OCI-LY1 (cell line): ENCODE measurements around the gene DNAH8.
"Not testable (repeated sequence)": the region's sequence is repeated elsewhere in the genome, so short reads cannot be mapped to it uniquely, and the experiment has no call there.

Experiments used
- H2AFZ ChIP-seq: fragments of 200-600 bp; sonication (generic), shearing (Covaris generic); 2 replicates; pipeline ENCODE4 v1.6.0; 2014; ENCODE audit warnings: antibody characterized with exemption, mild to moderate bottlenecking, low read length
- H3F3A ChIP-seq: fragments of 200-600 bp; sonication (generic), shearing (Covaris generic); 2 replicates; pipeline ENCODE4 v1.6.0; 2014; ENCODE audit warnings: mild to moderate bottlenecking, antibody characterized with exemption, low read length, moderate library complexity; ENCODE audit not compliant: insufficient read depth
- H3K27ac ChIP-seq: fragments of 200-600 bp; sonication (generic); 2 replicates; pipeline ENCODE4 v1.5.1; 2014; ENCODE audit warnings: low read length, mixed run types, mild to moderate bottlenecking, low read depth; ENCODE audit not compliant: poor library complexity, severe bottlenecking
- H3K27me3 ChIP-seq: fragments of 200-600 bp; sonication (generic); 2 replicates; pipeline ENCODE4 v1.6.0; 2014; ENCODE audit warnings: antibody characterized with exemption, mild to moderate bottlenecking, low read length, moderate library complexity; ENCODE audit not compliant: insufficient read depth
- H3K36me3 ChIP-seq: fragments of 200-600 bp; sonication (generic); 2 replicates; pipeline ENCODE4 v1.6.1; 2014; ENCODE audit warnings: mild to moderate bottlenecking, antibody characterized with exemption, low read length, moderate library complexity, mixed read lengths; ENCODE audit not compliant: insufficient read depth
- H3K4me1 ChIP-seq: fragments of 200-600 bp; sonication (generic); 2 replicates; pipeline ENCODE4 v1.5.1; 2014; ENCODE audit warnings: mild to moderate bottlenecking, low read length, moderate library complexity; ENCODE audit not compliant: insufficient read depth, severe bottlenecking
- H3K4me2 ChIP-seq: fragments of 200-600 bp; sonication (generic), shearing (Covaris generic); 2 replicates; pipeline ENCODE4 v1.6.1; 2014; ENCODE audit warnings: low read length
- H3K4me3 ChIP-seq: fragments of 200-600 bp; sonication (generic); 2 replicates; pipeline ENCODE4 v1.5.1; 2014; ENCODE audit warnings: low read length, low read depth, mild to moderate bottlenecking, mixed read lengths; ENCODE audit not compliant: poor library complexity, severe bottlenecking
- H3K79me2 ChIP-seq: fragments of 200-600 bp; shearing (Covaris generic); 2 replicates; pipeline ENCODE4 v1.6.1; 2016; ENCODE audit warnings: mixed run types, low read length, mixed read lengths; ENCODE audit not compliant: insufficient read depth
- H3K9ac ChIP-seq: fragments of 200-600 bp; sonication (generic), shearing (Covaris generic); 2 replicates; pipeline ENCODE4 v1.6.1; 2014; ENCODE audit warnings: mild to moderate bottlenecking, low read length, mixed read lengths
- H3K9me2 ChIP-seq: fragments of 200-600 bp; sonication (generic), shearing (Covaris generic); 2 replicates; pipeline ENCODE4 v1.6.1; 2014; ENCODE audit warnings: low read depth, mild to moderate bottlenecking, low read length, mixed read lengths
- H3K9me3 ChIP-seq: fragments of 200-600 bp; shearing (Covaris generic); 2 replicates; pipeline ENCODE4 v1.6.1; 2014; ENCODE audit warnings: low read length, mixed read lengths
- H4K20me1 ChIP-seq: fragments of 200-600 bp; sonication (generic), shearing (Covaris generic); 2 replicates; pipeline ENCODE4 v1.6.0; 2016; ENCODE audit warnings: mild to moderate bottlenecking, low read length; ENCODE audit not compliant: insufficient read depth
- CTCF ChIP-seq: fragments of 200-600 bp; sonication (generic), shearing (Covaris generic); IDR thresholded peaks from 2 replicates; pipeline ENCODE4 v1.5.1; 2017; ENCODE audit warnings: mild to moderate bottlenecking, antibody characterized with exemption, low read length, moderate library complexity, mixed read lengths
- EZH2 ChIP-seq: fragments of 200-600 bp; sonication (generic), shearing (Covaris generic); IDR thresholded peaks from 2 replicates; pipeline ENCODE4 v1.8.0; 2017; ENCODE audit warnings: borderline replicate concordance, mixed run types, mild to moderate bottlenecking, antibody characterized with exemption, low read length, moderate library complexity, mixed read lengths

Gene DNAH8

GRCh38 chr6:38910207-38910606, 195.1 kb downstream of the DNAH8 start:
- Histone ChIP-seq H3K27me3 (no peaks in the 10 kb centered on the region), H3K27ac (no peak overlapping the region), H3K9me3 (no peaks in the 10 kb centered on the region), H3K9me2 (no peaks in the 10 kb centered on the region), H4K20me1 (no peaks in the 10 kb centered on the region), H3K4me1 (no peaks in the 10 kb centered on the region), H3K36me3 (no peaks in the 10 kb centered on the region), H3K4me2 (no peak overlapping the region), H3F3A (no peaks in the 10 kb centered on the region), H3K4me3 (no peak overlapping the region), H3K9ac (no peak overlapping the region), H3K79me2 (no peaks in the 10 kb centered on the region), H2AFZ (no peak overlapping the region)
- TF ChIP-seq CTCF (no peak), EZH2 (no peak)

GRCh38 chr6:38912378-38912777, 197.3 kb downstream of the DNAH8 start:
- Histone ChIP-seq H3K9me2 (no peaks in the 10 kb centered on the region), H3K9me3 (no peaks in the 10 kb centered on the region)

GRCh38 chr6:38915205-38915925, 200.3 kb downstream of the DNAH8 start:
- H2AFZ ChIP-seq: no peak overlapping the region
- no peaks in the 10 kb centered on the region for H3K36me3 ChIP-seq
- no peaks in the 10 kb centered on the region for H3K9me2 ChIP-seq
- no peaks in the 10 kb centered on the region for H3K27me3 ChIP-seq
- no peak overlapping the region for H3K9ac ChIP-seq
- H3K79me2 ChIP-seq: no peaks in the 10 kb centered on the region
- TF ChIP-seq EZH2: no peak
- no peak for TF ChIP-seq CTCF
- no peak overlapping the region for H3K27ac ChIP-seq
- H3K4me2 ChIP-seq: no peak overlapping the region
- no peaks in the 10 kb centered on the region for H3K4me1 ChIP-seq
- no peaks in the 10 kb centered on the region for H3K9me3 ChIP-seq
- no peak overlapping the region for H3K4me3 ChIP-seq
- H3F3A ChIP-seq: no peaks in the 10 kb centered on the region
- H4K20me1 ChIP-seq: no peaks in the 10 kb centered on the region

More at GRCh38 chr6:38912378-38912777, 197.3 kb downstream of the DNAH8 start:
- Histone ChIP-seq H3K36me3 (no peaks in the 10 kb centered on the region), H3K27me3 (no peaks in the 10 kb centered on the region), H3K27ac (no peak overlapping the region), H3K4me2 (no peak overlapping the region), H3F3A (no peaks in the 10 kb centered on the region), H4K20me1 (no peaks in the 10 kb centered on the region), H3K79me2 (no peaks in the 10 kb centered on the region), H3K4me3 (no peak overlapping the region), H2AFZ (no peak overlapping the region), H3K9ac (no peak overlapping the region), H3K4me1 (no peaks in the 10 kb centered on the region)
- TF ChIP-seq CTCF: no peak
- TF ChIP-seq EZH2: no peak

GRCh38 chr6:38921540-38921939, 206.4 kb downstream of the DNAH8 start:
- not testable (repeated sequence) for H3K36me3 ChIP-seq, H3K27ac ChIP-seq, H3K4me1 ChIP-seq, H4K20me1 ChIP-seq, H3K9me2 ChIP-seq, H3K9me3 ChIP-seq, H3F3A ChIP-seq, H3K9ac ChIP-seq, H3K27me3 ChIP-seq, H3K4me3 ChIP-seq, H2AFZ ChIP-seq, H3K79me2 ChIP-seq, H3K4me2 ChIP-seq
